Stimulated activated CD4-positive, alpha-beta T cell treated with anti-CD3 and anti-CD28 coated beads, Interleukin-1b, Interleukin-23, amount 100 ng/mL, for 24 hours (primary cell): ENCODE data around the gene NPFFR2.
"Not testable (repeated sequence)": the region's sequence is repeated elsewhere in the genome, so short reads cannot be mapped to it uniquely, and the experiment has no call there.

Experiments used
- DNase-seq, 4 experiments: peaks; one replicate each; pipeline ENCODE4 v3.0.0-alpha.2; 2020; ENCODE audit warnings: low read depth in 4 of 4, low spot score in 1 of 4

NPFFR2 gene

GRCh38 chr4:72111863-72112262 lies 80.1 kb downstream of the NPFFR2 start:
- no peak for DNase-seq

- DNase-seq, result no peak
These were observed 80.8 kb downstream of the NPFFR2 start for GRCh38 chr4:72112514-72113156.

GRCh38 chr4:72118017-72118416 lies 86.2 kb downstream of the NPFFR2 start:
- no peak for DNase-seq

GRCh38 chr4:72119946-72120345 lies 88.1 kb downstream of the NPFFR2 start:
- no peak for DNase-seq

- DNase-seq, result no peak
These were observed 96.9 kb downstream of the NPFFR2 start for GRCh38 chr4:72128741-72129140.

GRCh38 chr4:72136429-72136828 lies 104.6 kb downstream of the NPFFR2 start:
- no peak for DNase-seq

- not testable (repeated sequence) for DNase-seq
These were observed 108.2 kb downstream of the NPFFR2 start for GRCh38 chr4:72139997-72140396.

GRCh38 chr4:72144241-72144640 lies 112.4 kb downstream of the NPFFR2 start:
- DNase-seq, result no peak

- DNase-seq, result no peak
These were observed 120.9 kb downstream of the NPFFR2 start for GRCh38 chr4:72152731-72153130.

GRCh38 chr4:72153634-72154033 lies 121.8 kb downstream of the NPFFR2 start:
- not testable (repeated sequence) for DNase-seq

- DNase-seq, result not testable (repeated sequence)
These were observed 137.5 kb downstream of the NPFFR2 start for GRCh38 chr4:72169285-72169684.

GRCh38 chr4:72169861-72170260 lies 138.1 kb downstream of the NPFFR2 start:
- DNase-seq, result no peak

- DNase-seq, result no peak
These were observed 140.0 kb downstream of the NPFFR2 start for GRCh38 chr4:72171761-72172160.

- no peak for DNase-seq
These were observed 147.5 kb downstream of the NPFFR2 start for GRCh38 chr4:72179342-72179741.

- no peak for DNase-seq
These were observed 154.9 kb downstream of the NPFFR2 start for GRCh38 chr4:72186714-72187113.

- DNase-seq, result no peak
These were observed 162.2 kb downstream of the NPFFR2 start for GRCh38 chr4:72194046-72194445.

- DNase-seq, result no peak
These were observed 162.7 kb downstream of the NPFFR2 start for GRCh38 chr4:72194453-72194852.
